WERI-Rb-1 (cell line): ENCODE measurements around the gene TTC24.
A peak's percentile ranks its signal among the peaks of the same experiment; 100 is the strongest.

Source experiments
- DNase-seq: peaks from one replicate; pipeline ENCODE4 v3.0.0-alpha.2; 2020
- H3K27ac ChIP-seq: fragments of 250-450 bp; sonication (Bioruptor Pico); 2 replicates; pipeline ENCODE4 v1.5.1; 2020; ENCODE audit warnings: mild to moderate bottlenecking, moderate library complexity
- H3K27me3 ChIP-seq: fragments of 250-450 bp; sonication (Bioruptor Pico); 2 replicates; pipeline ENCODE4 v1.5.1; 2021; ENCODE audit warnings: mild to moderate bottlenecking, low read depth, moderate library complexity; ENCODE audit not compliant: insufficient read depth, severe bottlenecking
- H3K36me3 ChIP-seq: fragments of 250-450 bp; sonication (Bioruptor Pico); 2 replicates; pipeline ENCODE4 v1.5.1; 2020; ENCODE audit warnings: mild to moderate bottlenecking, moderate library complexity
- H3K4me3 ChIP-seq: 2 replicates; pipeline ENCODE4 v1.5.1; 2011; ENCODE audit warnings: low read depth, mild to moderate bottlenecking, control low read depth, low read length
- H3K9me3 ChIP-seq: fragments of 250-450 bp; sonication (Bioruptor Pico); 2 replicates; pipeline ENCODE4 v1.5.1; 2021; ENCODE audit warnings: mild to moderate bottlenecking, moderate library complexity; ENCODE audit not compliant: severe bottlenecking
- CTCF ChIP-seq: IDR thresholded peaks from 2 replicates; pipeline ENCODE4 v1.5.1; 2011; ENCODE audit warnings: low read depth, mild to moderate bottlenecking, control low read depth, inconsistent platforms, low read length

TTC24 gene

GRCh38 chr1:156560585-156561163 lies 18.8 kb upstream of the TTC24 start:
- peaks cover 63% of the 10 kb centered on the region for H3K36me3 ChIP-seq
- H3K4me3 ChIP-seq: no peak overlapping the region
- no peak for TF ChIP-seq CTCF
- DNase-seq: peak; percentile 59
- no peaks in the 10 kb centered on the region for H3K9me3 ChIP-seq
- no peaks in the 10 kb centered on the region for H3K27me3 ChIP-seq
- H3K27ac ChIP-seq: 0 out of 2 replicates have a peak overlapping the region, but pooled peaks have one; percentile 26

GRCh38 chr1:156565519-156565918 lies 14.0 kb upstream of the TTC24 start:
- H3K36me3 ChIP-seq: peaks cover 67% of the 10 kb centered on the region
- H3K27me3 ChIP-seq: no peaks in the 10 kb centered on the region
- no peak for DNase-seq
- H3K27ac ChIP-seq: no peak overlapping the region
- H3K9me3 ChIP-seq: no peaks in the 10 kb centered on the region
- no peak overlapping the region for H3K4me3 ChIP-seq
- TF ChIP-seq CTCF: no peak

- TF ChIP-seq CTCF: no peak
- no peak for DNase-seq
- peaks cover 61% of the 10 kb centered on the region for H3K36me3 ChIP-seq
- no peaks in the 10 kb centered on the region for H3K9me3 ChIP-seq
- no peak overlapping the region for H3K4me3 ChIP-seq
- no peak overlapping the region for H3K27ac ChIP-seq
- H3K27me3 ChIP-seq: no peaks in the 10 kb centered on the region
Measured at GRCh38 chr1:156566436-156566835, 13.1 kb upstream of the TTC24 start.

- no peak for TF ChIP-seq CTCF
- Histone ChIP-seq H3K27ac (no peak overlapping the region), H3K9me3 (no peaks in the 10 kb centered on the region), H3K4me3 (peak overlapping the region; percentile 69), H3K27me3 (no peaks in the 10 kb centered on the region), H3K36me3 (peaks cover 29% of the 10 kb centered on the region)
- DNase-seq: no peak
Measured at GRCh38 chr1:156571261-156571852, 8.2 kb upstream of the TTC24 start.

- Histone ChIP-seq H3K36me3 (peaks cover 28% of the 10 kb centered on the region), H3K9me3 (no peaks in the 10 kb centered on the region), H3K27me3 (no peaks in the 10 kb centered on the region), H3K4me3 (peak within 1 kb of the TSS; percentile 69), H3K27ac (peak within 1 kb of the TSS; percentile 62)
- DNase-seq: peak; percentile 95
- TF ChIP-seq CTCF: 0 out of 2 replicates have a peak, but pooled peaks have one; percentile 7
Measured at GRCh38 chr1:156571919-156572662, 7.4 kb upstream of the TTC24 start, which contains the start of gene IQGAP3. IQGAP3 (minus strand) TSS chr1:156572565; CDS start chr1:156572529, 36 bp downstream.
